HG03378 (cell line): ENCODE data around the gene AGA.

Source experiments
- ATAC-seq: cut with Tn5 transposase; IDR thresholded peaks from one replicate; pipeline ENCODE4 v1.9.1; 2021; ENCODE audit warnings: mild to moderate bottlenecking, moderate library complexity; ENCODE audit not compliant: unreplicated experiment

AGA gene

DNA sequence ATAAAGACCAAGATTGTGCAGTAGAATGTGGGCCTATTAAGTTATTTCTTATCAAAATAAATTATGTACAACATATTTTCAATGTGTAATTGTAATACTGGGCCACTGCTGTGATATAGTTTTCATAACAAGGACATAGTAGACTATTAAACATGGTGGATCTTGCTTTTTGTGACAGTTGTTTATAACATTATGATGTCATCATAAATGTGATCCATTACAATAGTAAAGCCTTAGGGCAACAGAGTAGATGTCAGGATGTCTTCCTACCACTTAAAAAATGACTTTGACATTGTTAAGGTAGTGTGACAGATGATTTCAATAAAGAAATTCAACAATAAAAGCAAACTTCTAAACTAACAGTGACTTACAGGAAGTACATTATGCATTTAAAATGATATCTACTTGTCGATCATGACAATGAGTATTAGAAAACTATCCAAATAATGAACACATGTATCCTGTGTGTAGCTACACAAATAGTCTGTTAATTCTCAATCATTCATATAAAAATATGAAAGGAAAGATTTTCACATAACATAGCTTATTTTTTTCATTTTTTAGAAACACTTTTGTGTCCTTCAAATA, 5.3 kb upstream of the AGA start:
- ATAC-seq: no peak

DNA sequence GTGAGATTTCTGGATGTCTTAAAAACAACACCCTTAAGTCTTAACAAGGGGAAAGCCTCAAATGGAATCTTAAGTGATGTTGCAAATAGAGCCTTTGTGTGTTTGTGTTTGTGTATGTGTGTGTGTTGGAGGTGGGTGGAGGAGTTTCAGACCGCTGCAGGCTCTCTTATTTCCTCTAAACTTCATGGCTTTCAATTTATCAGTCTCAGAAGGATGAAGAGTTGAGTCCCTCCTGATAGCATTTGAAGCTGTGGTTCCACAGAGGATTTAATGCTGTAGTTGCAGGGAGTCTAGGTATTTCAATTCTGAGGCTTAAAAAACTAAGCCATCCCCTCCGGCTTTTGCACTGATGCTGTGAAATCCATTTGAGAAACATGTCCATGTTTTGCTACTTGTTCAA, 4.3 kb upstream of the AGA start:
- ATAC-seq: no peak

DNA sequence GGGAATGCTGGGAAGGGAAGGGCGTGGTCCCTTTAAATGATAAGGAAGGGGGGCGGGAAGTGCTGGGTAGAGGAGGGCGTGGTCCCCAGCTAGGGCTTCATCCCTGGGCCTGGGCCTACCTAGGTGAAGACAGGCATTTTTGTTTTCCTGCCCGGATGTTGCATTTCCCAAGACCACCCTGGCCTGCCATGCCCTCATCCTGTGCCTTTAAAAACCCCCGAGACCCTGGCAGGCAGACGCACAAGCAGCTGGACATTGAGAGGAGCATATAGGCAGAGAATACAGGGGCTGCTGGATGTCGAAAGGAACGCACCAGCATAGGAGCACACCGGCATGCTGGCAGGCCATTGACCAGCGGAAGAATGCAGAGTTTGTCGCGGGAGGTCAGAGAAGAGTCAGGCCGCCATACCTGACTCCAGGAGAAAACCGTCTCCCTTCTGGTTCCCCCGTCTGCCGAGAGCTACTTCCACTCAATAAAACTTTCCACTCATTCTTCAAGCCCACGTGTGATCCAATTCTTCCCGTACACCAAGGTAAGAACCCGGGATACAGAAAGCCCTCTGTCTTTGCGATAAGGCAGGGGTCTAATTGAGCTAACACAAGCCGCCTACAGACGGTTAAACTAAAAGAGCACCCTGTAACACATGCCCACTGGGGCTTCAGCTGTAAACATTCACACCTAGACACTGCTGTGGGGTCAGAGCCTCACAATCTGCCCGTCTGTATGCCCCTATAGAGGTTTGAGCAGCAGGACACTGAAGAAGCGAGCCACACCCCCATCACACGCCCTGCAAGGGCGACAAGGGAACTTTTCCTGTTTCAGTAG, 2.9 kb upstream of the AGA start:
- ATAC-seq: no peak

DNA sequence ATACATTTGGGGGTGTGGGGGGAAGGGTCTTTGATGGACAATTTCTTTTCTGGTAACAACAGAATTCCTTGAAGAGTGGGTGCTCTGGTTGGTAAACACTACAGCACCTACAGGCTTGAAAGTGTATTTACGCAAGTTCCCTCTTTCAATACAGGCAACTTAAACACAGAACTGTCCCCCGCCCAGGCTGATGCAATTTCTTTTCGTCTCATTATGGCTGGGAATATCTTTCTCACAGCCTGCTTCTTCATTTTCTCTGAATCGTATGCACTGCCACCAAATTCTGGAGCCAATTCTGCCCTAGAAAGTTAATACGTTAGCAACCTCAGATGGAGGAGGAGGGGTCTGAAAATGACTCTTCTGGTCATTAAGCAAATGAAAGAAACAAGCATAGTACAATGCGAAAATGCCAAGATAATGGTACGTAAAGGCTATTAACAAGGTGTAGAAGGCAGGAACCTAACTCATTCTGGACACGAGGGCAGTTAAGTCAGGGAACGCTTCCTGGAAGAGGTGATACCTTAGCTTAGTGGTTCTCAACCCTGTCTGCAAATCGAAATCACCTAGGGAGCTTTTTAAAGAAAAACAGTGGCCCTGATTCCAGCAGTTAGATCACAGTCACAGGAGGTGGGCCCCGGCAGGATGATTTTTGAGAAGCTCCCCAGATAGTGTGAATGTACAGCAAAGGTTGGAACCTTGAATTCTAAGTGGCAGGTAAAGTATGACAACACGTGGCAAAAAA, 1.0 kb downstream of the AGA start:
- peak; percentile 33 for ATAC-seq

DNA sequence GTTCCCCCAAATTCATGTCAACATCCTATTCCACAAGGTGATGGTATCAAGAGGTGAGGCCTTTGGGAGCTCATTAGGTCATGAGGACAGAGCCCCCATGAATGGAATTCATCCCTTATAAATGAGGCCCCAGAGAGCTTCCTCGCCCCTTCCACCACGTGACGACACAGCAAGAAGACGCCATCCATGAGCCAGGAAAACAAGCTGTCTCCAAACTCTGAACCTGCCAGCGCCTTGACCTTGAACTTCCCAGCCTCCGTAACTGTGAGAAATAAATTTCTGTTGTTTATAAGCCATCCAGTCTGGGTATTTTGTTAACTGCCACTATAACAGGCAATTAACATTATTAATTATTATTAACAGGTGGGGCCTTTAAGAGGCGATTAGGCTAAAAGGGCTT, 5.8 kb downstream of the AGA start:
- ATAC-seq: no peak

DNA sequence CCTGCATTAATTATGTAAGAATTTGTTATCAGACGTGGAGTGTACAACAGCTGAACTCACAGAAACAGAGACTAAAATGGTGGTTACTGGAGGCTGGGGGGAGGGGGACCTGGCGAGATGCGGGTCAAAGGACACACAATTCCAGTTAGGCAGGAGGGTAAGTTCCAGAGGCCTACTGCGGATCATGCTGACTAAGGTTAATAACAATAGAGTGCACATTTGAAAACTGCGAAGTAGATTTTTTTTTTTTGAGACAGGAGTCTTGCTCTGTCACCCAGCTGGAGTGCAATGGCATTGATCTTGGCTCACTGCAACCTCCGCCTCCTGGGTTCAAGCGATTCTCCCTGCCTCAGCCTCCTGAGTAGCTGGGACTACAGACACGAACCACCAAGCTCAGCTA, 7.6 kb downstream of the AGA start:
- no peak for ATAC-seq

DNA sequence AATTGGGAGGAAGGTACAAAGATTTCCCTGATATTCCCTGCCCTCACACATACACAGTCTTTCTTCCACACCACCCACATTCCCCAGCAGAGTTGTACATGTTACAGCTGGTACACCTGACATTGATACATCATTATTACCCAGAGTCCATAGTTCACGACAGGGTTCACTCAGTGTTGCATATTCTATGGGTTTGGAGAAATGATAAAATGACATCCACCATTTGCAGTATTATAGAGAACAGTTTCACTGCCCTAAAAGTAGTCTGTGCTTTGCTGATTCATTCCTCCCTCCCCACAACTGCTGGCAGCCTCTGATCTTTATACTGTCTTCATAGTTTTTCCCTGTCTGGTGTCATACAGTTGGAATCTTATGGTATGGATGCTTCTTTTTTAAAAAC, 15.0 kb downstream of the AGA start:
- ATAC-seq: no peak

DNA sequence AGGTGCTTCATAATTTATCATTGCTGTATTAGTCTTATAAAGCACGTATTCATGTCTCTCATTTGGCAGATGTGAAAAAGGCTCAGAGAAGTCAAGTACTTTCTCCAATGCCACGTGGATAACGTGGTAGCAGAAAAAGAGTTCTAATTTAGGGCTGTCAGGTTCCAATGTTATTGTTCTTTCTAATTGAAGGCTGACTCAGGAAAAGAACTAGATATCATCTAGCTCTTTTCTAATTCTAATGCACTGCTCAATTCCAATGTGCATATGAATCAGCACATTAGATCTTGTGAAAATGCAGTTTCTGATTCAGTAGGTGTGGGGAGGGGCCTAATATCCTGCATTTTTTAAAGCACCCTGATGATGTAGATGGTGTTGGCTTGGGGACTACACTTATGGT, 22.8 kb downstream of the AGA start:
- no peak for ATAC-seq

DNA sequence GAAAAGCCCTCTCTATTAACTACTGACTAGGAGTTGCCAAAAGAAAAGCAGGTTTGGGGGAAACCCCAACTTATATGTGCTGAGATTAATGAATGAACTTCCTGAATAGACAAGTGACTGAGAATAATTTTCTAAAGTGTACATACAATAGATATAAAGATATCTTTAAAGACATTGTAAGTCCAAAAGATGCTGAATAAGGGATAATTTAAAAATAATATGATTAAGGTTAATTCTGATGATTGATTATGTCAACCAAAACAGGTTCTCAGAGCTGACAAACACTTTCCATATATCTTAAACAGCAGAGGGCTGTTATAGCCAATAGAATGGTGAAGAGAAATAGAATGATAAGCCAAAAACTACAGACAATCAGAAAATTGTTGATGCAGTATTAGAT, 28.6 kb downstream of the AGA start:
- ATAC-seq: no peak

DNA sequence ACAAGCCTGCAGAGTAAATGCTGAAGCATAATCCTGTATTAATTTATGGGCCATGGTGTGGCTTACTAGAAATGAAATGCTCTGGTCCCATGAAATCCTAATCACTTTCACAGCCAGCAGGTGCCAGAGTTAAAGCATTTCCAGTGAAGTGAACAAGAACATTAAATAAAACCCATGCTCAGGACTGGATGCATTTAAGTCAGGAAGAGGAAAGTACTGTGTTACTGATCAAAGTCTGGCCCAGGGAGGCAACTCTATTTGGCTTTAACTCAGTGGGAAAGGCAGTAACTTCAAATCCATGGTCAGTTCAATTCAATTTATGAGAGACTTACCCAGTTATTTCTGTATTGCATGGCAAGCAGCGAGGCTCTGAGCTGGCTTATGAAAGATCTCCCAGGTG, 29.2 kb downstream of the AGA start:
- ATAC-seq: no peak

DNA sequence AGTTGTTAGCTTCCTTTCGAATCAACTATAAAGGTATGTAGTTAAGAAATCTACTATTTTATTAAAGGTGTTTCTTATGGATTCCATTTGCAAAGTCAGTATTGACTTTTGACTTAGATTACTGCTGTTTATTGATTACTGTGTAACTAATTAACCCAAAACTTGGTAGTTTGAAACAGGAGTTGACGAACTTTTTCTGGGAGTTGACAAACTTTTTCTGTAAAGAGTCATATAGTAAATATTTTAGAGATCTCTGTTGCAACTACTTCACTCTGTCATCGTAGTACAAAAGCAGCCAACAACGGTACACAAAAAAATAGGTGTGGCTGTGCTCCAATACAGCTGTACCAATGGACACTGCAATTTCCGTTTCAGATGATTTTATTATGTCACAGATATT, 30.2 kb downstream of the AGA start:
- ATAC-seq: no peak

DNA sequence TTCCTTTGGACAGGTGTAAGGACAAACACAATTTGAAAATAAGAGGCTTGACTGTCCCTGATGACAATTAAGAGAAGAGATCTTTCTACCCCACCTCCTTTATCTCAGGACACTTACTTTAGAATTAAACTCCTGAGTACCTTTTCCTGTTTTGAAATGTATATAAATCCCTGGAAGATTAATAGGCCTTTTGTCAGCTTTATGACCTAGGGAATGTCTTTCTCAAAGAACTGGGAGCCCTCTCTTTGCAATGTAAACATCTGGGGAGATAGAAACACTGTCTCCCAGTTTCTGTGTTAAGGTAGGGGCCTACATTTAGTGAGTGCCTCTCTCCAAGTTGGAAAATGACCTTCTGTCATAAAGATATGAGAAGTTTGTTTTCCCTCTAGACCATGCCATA, 31.7 kb downstream of the AGA start:
- ATAC-seq: no peak

DNA sequence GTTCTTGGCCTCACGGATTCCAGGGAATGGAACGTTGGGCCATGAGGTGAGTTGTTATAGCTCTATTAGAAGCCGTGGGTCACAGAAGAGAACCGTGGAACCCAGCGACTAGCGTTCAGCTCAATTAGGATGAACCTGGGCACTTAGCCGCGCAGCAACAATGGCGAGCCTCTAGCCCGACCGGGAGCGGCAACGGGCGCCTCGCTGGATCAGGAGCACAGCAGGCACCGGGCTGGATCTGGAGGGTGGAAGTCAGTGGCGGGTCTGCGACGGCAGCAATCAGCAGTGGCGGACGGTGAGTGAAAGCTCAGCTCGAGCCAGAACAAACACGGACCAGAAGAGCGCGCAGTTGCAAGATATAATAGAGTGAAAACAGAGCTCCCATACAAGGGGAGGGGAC, 34.2 kb downstream of the AGA start:
- no peak for ATAC-seq

DNA sequence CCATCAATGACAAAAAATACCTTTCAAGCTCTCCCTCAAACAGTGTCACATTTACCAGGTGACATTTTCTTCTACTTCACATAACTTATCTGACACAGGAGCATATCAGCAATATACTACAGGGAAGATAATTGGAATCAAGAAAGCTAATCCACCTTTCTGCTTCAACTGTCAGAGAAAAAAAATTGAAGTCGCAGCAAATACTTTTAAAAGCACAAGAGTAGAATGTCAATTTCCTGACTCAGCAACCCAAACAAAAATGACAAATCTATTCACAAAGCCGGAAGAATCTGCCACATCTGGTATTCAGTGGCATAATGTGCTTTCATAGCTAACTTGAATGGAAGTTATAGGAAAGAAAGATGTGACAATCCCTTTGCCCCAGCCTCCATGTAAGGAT, 36.7 kb downstream of the AGA start:
- no peak for ATAC-seq

DNA sequence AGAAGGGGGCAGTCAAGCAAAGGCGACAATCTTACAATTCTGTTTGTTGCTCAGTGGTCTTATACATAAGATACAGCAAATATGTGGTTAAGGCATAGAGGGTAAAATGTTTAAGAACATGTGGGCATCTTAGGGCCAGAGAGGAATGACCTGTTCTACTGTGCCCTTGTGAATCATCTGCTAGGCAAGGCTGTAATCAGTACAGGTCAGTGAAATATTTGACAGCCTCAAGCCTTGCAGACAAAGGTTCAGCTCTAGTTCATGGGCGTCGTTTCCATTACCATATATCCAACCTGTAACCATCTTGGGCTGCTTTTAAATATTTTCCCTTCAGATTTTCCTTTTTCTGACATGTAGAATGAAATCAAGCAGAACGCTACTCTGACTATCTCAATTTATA, 37.3 kb downstream of the AGA start:
- ATAC-seq: no peak

DNA sequence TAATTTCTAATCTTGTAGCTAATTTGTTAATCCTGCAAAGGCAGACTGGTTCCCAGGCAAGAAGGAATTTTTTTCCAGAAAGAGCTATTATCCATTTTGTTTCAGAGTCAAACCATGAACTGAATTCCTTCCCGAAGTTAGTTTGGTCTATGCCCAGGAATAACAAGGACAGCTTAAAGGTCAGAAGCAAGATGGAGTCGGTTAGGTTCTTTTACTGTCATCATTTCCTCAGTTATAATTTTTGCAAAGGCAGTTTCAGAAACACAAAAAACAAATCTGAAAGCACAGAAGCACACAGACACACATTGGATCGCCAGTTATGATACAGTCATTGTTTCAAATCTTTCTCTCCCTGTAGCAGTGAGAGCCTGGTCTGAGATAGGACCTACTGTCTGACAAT, 37.9 kb downstream of the AGA start:
- no peak for ATAC-seq

DNA sequence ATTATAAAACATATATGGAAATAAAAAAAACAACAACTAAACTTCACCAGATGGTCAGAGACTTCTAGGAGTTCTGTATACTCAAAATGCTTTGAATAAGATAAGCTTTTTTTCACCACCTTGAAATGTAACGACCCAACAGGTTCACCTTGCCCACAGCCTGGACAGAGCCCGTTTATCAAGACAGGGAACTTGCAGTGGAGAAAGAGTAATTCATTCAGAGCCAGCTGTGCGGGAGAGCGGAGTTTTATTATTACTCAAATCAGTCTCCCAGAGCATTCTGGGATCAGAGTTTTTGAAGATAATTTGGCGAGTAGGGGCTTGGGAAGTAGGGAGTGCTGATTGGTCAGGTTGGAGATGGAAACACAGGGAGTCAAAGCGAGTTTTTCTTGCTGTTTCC, 38.5 kb downstream of the AGA start:
- ATAC-seq: no peak

DNA sequence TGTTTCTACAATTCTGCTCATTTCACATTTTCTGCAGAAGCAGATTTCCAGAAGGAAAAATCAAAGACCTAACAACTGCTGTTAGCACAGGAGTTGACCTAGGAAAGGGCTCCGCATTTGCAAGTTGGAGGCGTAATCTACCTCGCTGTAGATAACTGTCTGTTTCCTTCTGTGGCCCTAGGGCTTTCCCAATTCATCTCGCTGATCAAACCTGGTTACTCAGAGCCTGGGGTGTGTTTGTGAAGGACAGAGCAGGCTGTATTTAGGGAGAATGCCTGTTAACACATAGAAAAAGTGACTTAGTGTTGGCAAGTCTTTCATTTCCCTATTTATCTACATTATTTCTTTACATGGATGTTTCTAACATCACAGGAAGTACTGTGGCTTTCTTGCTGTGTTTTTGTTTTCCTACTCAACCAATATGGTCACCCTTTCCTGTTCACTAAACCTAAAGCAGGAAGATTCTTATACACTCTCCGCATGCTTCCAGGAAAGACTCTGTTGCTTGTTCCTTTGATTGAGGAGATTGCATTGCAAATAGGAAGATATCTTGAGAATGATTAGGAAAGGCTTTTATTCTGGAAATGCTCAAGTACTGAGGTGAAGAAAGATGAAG, 40.5 kb downstream of the AGA start:
- no peak for ATAC-seq

DNA sequence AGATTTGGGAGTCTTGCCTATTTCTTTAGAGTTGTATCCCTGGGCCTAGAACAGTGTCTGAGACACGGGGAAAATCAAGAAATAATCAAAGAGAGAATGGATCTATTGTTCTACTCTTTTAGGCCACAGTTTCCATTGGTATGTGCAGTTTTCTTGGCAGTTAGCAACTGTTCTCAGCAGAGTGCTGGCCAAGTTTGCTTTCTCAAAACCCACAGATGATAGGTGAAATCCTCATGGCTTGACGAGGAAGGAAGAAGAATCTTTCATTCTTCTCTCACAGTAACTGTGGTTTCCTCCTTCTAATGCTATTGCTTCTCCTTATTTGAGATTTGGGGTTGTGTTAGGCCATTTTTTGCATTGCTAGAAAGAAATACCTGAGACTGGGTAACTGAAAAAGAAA, 42.2 kb downstream of the AGA start:
- no peak for ATAC-seq

DNA sequence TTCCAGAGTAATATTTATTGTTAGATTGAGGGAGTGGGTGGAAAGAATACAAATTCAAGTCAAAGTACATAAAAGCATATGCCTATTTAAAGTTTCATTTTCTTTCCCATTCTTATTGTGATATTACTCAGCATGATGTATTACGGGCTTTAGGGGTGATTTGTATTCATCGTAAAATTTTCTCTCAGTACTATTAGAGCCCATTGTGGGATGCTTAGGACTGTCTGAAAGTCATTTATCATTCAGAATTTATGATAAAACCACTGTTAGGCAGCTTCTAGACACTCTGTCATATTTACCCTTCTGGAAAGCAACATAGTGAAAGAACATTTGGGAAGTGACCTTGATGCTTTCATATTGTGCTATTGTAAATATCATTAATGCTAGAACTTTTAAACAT, 45.9 kb downstream of the AGA start:
- ATAC-seq: no peak

DNA sequence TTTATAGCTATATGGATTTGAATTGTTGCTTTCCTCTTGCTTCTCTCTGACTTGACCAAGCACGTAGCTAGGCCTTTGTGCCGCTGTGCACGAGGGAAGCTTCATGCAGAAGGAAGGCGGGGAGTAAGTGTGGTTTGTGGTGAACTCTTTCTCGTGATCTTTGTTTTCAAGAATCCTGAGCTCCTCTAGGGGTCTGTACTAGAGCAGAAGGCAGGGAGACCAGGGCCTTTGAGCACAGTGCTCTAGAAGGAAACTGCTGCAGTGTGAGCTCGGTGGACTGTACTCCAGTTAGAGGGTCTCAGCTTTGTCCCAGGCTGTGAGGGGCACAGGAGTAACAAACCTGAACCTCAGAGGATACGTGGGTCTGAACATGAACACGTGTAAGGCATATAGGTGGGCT, 49.0 kb downstream of the AGA start:
- ATAC-seq: no peak

DNA sequence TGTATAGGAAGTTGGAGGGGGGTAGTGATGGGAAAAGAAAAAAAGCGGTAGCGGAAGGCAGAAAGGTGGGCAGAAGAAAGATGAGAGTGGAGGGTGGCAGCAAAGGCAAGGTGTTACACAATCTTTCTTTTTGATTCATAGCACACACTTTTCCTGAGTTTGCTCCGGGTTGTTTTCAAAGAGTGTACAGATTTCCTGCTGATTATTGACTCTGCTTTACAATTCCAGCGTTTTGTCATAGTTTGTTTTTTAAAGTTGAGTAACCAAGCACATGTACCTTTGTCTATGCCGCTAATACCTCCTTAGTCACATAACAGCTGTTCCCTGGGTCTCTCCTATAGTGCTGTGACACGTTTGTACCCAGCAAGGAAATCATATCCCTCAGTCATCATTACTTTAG, 50.3 kb downstream of the AGA start:
- ATAC-seq: no peak
